Mucosa of stomach (tissue), 1 donor: ENCODE measurements around the gene ANAPC7.
"Not testable (repeated sequence)": the region's sequence is repeated elsewhere in the genome, so short reads cannot be mapped to it uniquely, and the experiment has no call there.

Experiments
- H3K27me3 ChIP-seq: one replicate; pipeline ENCODE4 v1.7.0; 2013; ENCODE audit warnings: mild to moderate bottlenecking, low read length; ENCODE audit not compliant: control insufficient read depth, insufficient read depth
- H3K36me3 ChIP-seq: one replicate; pipeline ENCODE4 v1.7.0; 2013; ENCODE audit warnings: low read length; ENCODE audit not compliant: control insufficient read depth, insufficient read depth
- H3K4me1 ChIP-seq: one replicate; pipeline ENCODE4 v1.7.0; 2013; ENCODE audit warnings: mild to moderate bottlenecking, low read length; ENCODE audit not compliant: control insufficient read depth, insufficient read depth
- H3K4me3 ChIP-seq: one replicate; pipeline ENCODE4 v1.7.0; 2013; ENCODE audit warnings: low read length
- H3K9ac ChIP-seq: one replicate; pipeline ENCODE4 v1.7.0; 2013; ENCODE audit warnings: mild to moderate bottlenecking, low read length, moderate library complexity
- H3K9me3 ChIP-seq: one replicate; pipeline ENCODE4 v1.7.0; 2013; ENCODE audit warnings: mild to moderate bottlenecking, low read length, moderate library complexity; ENCODE audit not compliant: control insufficient read depth
- donor health status: Pancreatic carcinoma.

The ANAPC7 gene

DNA sequence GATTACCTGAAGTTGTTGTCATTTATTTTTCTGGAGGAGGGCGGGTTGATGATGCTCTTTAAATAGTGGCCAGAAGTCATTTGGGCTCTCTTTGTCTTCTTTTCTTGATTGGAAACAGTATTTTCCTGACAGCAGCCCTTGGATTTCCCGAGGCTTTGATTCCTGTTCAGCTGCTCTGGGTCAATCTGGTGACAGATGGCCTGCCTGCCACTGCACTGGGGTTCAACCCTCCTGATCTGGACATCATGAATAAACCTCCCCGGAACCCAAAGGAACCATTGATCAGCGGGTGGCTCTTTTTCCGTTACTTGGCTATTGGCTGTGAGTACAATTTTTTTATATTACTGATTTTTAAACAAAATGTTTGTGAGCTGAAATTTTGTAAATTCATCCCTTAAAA is 60.4 kb downstream of the ANAPC7 start:
- H3K4me3 ChIP-seq, result no peak overlapping the region

DNA sequence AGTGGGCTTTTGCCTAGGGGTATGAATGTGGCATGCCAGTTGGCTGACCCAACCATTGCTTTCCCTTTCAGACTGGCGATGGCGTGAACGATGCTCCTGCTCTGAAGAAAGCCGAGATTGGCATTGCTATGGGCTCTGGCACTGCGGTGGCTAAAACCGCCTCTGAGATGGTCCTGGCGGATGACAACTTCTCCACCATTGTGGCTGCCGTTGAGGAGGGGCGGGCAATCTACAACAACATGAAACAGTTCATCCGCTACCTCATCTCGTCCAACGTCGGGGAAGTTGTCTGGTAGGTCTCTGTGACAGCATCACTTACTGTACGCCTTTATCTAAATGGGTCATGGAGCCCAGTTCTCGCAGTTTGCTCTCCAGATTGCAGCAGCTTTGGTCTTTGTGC is 61.4 kb downstream of the ANAPC7 start:
- peaks cover 15% of the 10 kb centered on the region for H3K36me3 ChIP-seq
- H3K4me3 ChIP-seq, result no peak overlapping the region
- H3K4me1 ChIP-seq, result peaks cover 39% of the 10 kb centered on the region
- no peak overlapping the region for H3K9ac ChIP-seq
- no peaks in the 10 kb centered on the region for H3K27me3 ChIP-seq
- no peaks in the 10 kb centered on the region for H3K9me3 ChIP-seq

More for the DNA sequence above, 60.4 kb downstream of the ANAPC7 start:
- peaks cover 31% of the 10 kb centered on the region for H3K4me1 ChIP-seq
- peaks cover 25% of the 10 kb centered on the region for H3K36me3 ChIP-seq
- no peaks in the 10 kb centered on the region for H3K9me3 ChIP-seq
- H3K27me3 ChIP-seq, result no peaks in the 10 kb centered on the region
- no peak overlapping the region for H3K9ac ChIP-seq

DNA sequence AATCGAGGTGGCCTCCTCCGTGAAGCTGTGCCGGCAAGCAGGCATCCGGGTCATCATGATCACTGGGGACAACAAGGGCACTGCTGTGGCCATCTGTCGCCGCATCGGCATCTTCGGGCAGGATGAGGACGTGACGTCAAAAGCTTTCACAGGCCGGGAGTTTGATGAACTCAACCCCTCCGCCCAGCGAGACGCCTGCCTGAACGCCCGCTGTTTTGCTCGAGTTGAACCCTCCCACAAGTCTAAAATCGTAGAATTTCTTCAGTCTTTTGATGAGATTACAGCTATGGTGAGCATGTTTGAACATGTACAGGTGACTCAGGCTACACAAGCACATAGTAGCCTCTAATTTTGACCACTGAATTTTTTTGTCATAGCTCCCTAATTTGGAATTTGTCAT is 62.8 kb downstream of the ANAPC7 start:
- H3K36me3 ChIP-seq, result peaks cover 20% of the 10 kb centered on the region
- H3K27me3 ChIP-seq, result no peaks in the 10 kb centered on the region
- no peak overlapping the region for H3K9ac ChIP-seq
- no peaks in the 10 kb centered on the region for H3K9me3 ChIP-seq
- no peak overlapping the region for H3K4me3 ChIP-seq
- H3K4me1 ChIP-seq, result peaks cover 49% of the 10 kb centered on the region

DNA sequence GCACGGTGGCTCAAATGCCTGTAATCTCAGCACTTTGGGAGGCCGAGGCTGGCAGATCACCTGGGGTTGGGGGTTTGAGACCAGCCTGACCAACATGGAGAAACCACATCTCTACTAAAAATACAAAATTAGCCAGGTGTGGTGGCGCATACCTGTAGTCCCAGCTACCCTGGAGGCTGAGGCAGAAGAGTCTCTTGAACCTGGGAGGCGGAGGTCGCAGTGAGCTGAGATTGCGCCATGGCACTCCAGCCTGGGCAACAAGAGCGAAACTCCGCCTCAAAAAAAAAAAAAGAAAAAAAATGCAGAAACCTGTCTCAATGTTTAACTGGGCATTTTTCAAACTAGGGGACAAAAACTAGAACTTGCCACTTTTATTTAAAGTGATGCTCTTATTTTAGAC is 63.2 kb downstream of the ANAPC7 start:
- not testable (repeated sequence) for H3K27me3 ChIP-seq, H3K9ac ChIP-seq, H3K9me3 ChIP-seq, H3K4me3 ChIP-seq
- peaks cover 51% of the 10 kb centered on the region for H3K4me1 ChIP-seq
- peaks cover 20% of the 10 kb centered on the region for H3K36me3 ChIP-seq

DNA sequence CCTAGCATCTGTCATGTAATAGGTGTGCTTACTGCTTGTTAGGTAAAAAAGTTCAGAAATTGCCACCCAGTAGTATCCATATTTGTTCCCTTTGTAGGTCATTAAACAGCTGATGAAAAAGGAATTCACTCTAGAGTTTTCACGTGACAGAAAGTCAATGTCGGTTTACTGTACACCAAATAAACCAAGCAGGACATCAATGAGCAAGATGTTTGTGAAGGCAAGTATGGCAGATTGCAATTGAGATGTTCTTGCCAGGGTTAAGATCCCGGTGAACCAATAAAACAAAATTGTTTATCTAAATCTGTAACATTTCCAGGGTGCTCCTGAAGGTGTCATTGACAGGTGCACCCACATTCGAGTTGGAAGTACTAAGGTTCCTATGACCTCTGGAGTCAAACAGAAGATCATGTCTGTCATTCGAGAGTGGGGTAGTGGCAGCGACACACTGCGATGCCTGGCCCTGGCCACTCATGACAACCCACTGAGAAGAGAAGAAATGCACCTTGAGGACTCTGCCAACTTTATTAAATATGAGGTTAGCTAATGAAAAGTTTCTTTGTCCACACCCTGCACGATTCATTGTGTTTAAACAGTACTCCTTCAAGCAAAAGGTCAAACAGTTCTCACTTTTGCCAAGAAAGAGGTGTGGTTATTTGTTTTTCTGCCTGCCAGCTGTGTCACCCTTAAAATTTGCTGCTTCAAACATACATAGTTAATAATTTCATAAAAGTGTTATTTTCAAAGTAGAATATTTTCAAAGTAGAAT is 64.1 kb downstream of the ANAPC7 start:
- Histone ChIP-seq H3K9ac (peak overlapping the region; percentile 8), H3K4me1 (peaks cover 43% of the 10 kb centered on the region), H3K4me3 (no peak overlapping the region), H3K9me3 (no peaks in the 10 kb centered on the region), H3K27me3 (no peaks in the 10 kb centered on the region), H3K36me3 (peaks cover 24% of the 10 kb centered on the region)

DNA sequence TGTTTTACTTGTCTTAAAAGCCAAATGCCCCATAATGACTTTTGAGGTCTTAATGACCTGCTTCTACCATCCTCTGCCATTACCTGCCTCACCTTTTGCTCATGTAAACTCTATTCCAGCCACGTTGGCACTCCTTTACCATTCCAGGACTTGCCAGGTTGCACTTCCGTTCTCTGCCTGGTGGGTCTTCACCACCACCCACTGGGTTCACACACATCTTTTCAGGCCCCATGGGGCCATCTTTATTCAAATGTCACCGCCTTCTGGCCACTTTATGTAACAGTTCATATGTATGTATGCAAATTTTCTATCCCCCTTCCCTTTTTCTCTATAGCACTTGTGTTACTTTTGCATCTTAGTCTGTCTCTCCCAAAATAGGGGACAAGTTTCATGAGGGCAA is 64.8 kb downstream of the ANAPC7 start:
- Histone ChIP-seq H3K4me1 (peaks cover 43% of the 10 kb centered on the region), H3K4me3 (no peak overlapping the region), H3K36me3 (peaks cover 19% of the 10 kb centered on the region), H3K9me3 (no peaks in the 10 kb centered on the region), H3K27me3 (no peaks in the 10 kb centered on the region), H3K9ac (peak overlapping the region; percentile 8)

DNA sequence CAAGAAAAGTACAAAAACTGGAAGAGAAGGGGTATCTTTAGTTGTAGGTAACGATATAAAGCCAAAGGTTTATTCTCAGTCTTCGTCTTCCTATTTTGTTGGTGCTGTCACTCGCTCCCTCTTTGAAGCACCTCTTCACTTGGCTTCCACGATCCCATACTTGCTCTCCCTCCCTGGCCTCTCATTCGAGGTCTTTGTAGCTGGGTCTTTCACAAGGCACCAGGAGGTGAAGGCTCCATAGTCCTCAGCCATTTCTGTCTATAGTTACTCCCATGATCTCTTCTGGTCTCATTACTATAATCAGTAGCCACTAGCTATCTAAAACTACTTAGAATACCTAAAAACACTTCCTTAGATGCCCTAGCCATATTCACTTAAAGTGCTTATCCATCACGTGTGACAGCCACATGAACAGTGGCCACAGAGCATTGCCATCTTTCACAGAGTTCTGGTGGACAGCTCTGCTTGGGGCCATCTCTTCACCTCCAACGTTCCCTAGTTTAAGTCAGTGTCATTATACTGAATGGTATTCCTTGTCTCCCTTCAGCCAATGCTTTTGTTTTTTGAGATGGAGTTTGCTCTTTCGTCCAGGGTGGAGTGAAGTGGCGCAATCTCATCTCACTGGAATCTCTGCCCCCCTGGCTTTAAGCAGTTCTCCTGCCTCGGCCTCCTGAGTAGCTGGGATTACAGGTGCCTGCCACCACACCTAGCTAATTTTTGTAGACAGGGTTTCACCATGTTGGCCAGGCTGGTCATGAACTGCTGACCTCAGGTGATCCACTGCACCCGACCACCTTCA is 65.4 kb downstream of the ANAPC7 start:
- no peaks in the 10 kb centered on the region for H3K9me3 ChIP-seq
- peak overlapping the region; percentile 8 for H3K9ac ChIP-seq
- no peak overlapping the region for H3K4me3 ChIP-seq
- peaks cover 23% of the 10 kb centered on the region for H3K36me3 ChIP-seq
- H3K27me3 ChIP-seq, result no peaks in the 10 kb centered on the region
- peaks cover 43% of the 10 kb centered on the region for H3K4me1 ChIP-seq

DNA sequence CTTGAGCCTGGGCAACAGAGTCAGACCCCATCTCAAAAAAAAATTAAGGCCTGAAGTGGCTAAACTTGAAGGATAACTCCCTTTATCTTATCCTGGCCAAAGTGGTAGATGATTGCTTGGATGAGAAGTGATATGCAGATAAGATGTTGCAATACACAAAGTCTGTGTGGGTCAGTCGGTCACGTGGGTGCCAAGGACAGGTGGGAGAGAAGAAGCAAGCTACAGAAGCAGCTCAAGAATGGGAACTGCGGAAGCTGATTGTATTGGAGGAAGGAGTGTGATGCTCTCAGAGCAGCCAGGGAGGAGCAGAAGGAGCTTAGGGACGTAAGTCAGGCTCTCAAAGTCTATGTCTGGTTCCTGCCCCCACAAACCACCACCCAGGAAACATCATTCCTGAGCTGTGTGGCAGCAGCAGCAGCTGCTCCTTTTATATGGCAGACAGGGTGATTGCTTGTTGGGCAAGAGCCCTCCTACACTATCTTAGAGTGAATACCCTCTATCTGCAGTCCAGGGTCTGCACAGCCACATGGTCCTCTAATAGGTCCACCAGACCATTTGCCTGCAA is 67.9 kb downstream of the ANAPC7 start:
- Histone ChIP-seq H3K4me3 (no peak overlapping the region), H3K9ac (no peak overlapping the region), H3K4me1 (peaks cover 38% of the 10 kb centered on the region), H3K36me3 (peaks cover 29% of the 10 kb centered on the region), H3K27me3 (no peaks in the 10 kb centered on the region), H3K9me3 (no peaks in the 10 kb centered on the region)

DNA sequence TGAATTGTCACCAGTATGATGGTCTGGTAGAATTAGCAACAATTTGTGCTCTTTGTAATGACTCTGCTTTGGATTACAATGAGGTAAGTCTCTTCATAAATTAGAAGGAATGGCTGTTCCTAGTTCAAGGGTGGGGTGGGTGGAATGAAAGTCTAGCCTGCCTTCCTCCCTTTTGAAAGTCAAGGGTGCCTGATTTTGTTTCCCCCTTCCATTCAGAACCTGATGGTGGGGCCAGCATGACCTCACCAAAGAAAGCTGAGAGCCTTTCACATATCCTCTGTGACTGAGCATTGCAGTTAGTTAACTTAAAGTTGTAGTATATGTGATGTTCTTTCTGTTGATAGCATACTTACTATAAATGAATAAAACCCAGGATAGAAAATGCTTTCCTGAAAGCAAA is 70.3 kb downstream of the ANAPC7 start:
- peaks cover 29% of the 10 kb centered on the region for H3K36me3 ChIP-seq
- H3K9me3 ChIP-seq, result no peaks in the 10 kb centered on the region
- H3K4me3 ChIP-seq, result no peak overlapping the region
- peaks cover 21% of the 10 kb centered on the region for H3K4me1 ChIP-seq
- H3K9ac ChIP-seq, result no peak overlapping the region
- no peaks in the 10 kb centered on the region for H3K27me3 ChIP-seq

DNA sequence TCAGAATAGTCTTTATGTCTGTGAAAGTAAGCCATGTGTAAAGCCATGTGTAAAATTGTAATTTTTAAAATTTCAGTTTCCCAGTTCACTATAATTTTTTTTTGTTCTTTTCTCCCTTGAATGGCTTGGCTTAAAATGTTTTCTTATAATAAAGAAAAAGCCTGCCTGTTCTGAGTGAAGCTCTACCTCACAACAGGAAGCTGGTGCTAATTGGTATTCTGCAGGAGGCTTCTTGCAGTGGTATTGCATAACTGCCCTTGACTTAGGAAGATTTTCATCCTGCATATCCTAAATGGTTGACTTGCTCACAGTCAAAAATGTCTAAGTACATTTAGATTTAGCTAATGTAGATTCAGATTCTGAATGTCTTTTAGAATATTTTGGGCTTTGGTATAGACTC is 73.0 kb downstream of the ANAPC7 start:
- no peak overlapping the region for H3K4me3 ChIP-seq
- H3K36me3 ChIP-seq, result peaks cover 23% of the 10 kb centered on the region
- no peaks in the 10 kb centered on the region for H3K9me3 ChIP-seq
- H3K4me1 ChIP-seq, result peaks cover under 1% of the 10 kb centered on the region
- no peak overlapping the region for H3K9ac ChIP-seq
- H3K27me3 ChIP-seq, result no peaks in the 10 kb centered on the region

DNA sequence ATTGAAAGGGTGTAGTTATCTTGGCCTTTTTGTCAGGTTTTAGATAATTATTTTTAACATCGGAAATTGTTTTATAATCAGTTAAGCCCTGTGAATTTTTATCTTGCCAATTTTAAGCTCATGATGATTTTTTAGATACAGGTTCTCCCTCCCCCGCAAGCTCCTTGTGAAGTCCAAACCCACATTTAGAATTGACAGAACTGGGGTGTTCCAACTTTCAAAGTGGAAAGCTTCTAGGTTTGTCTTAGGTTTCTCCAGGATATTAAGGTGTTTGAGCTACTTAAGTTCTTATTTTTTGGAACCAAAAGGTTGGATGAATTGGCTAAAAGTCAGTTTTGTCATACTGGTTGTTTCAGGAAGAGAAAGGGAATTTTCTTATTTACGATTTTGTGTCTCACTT is 73.4 kb downstream of the ANAPC7 start:
- no peak overlapping the region for H3K4me3 ChIP-seq
- peaks cover 19% of the 10 kb centered on the region for H3K36me3 ChIP-seq

DNA sequence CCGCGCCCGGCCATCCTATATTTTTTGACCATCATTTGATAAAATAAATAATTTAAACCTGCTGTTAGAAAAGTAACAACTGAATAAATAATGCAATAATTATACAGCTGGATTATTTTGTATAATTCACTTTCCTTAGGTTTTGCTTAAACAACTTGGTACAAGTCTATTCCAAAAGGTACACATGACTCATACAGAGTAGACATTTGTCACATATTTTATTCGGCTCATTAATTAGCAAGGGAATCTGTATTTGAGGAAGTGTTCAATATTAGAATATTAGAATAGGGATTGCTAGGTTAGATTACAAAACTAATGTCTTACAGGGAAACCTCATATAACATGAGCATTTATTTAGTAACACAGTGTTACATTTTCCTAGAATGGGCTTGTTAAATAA is 73.8 kb downstream of the ANAPC7 start:
- H3K4me3 ChIP-seq, result no peak overlapping the region
- H3K9me3 ChIP-seq, result no peaks in the 10 kb centered on the region
- no peaks in the 10 kb centered on the region for H3K27me3 ChIP-seq
- no peaks in the 10 kb centered on the region for H3K4me1 ChIP-seq
- peaks cover 15% of the 10 kb centered on the region for H3K36me3 ChIP-seq
- no peak overlapping the region for H3K9ac ChIP-seq

More for the DNA sequence above, 73.4 kb downstream of the ANAPC7 start:
- Histone ChIP-seq H3K4me1 (no peaks in the 10 kb centered on the region), H3K27me3 (no peaks in the 10 kb centered on the region), H3K9ac (no peak overlapping the region), H3K9me3 (no peaks in the 10 kb centered on the region)
